Stimulated activated CD8-positive, alpha-beta memory T cell treated with anti-CD3 and anti-CD28 coated beads, Interleukin-7, amount 100 ng/mL, for 48 hours (primary cell): ENCODE results near the gene NPL.

Source experiments
- DNase-seq, 2 donors: peaks; one replicate each; pipeline ENCODE4 v3.0.0-alpha.2; 2020; ENCODE audit warnings: low read depth in 1 of 2; ENCODE audit errors: extremely low read depth in 1 of 2

Gene NPL

GRCh38 chr1:182789138-182790076 is at the start of gene NPL:
Gene NPL (plus strand): TSS chr1:182789773. CDS start chr1:182794372, 4,599 bp downstream.
- peak; percentile 56 to 69 for DNase-seq

- no peak for DNase-seq
These were observed 49.5 kb upstream of the NPL start for GRCh38 chr1:182740120-182740519.

GRCh38 chr1:182742780-182743179 is 46.8 kb upstream of the NPL start:
- DNase-seq: no peak

GRCh38 chr1:182752077-182752988 is 37.2 kb upstream of the NPL start:
- no peak for DNase-seq

- DNase-seq: no peak
These were observed 35.5 kb upstream of the NPL start for GRCh38 chr1:182754087-182754486.

GRCh38 chr1:182754543-182755314 is 34.8 kb upstream of the NPL start:
- DNase-seq: no peak

- DNase-seq: no peak
These were observed 33.9 kb upstream of the NPL start for GRCh38 chr1:182755632-182756031.

- no peak for DNase-seq
These were observed 33.1 kb upstream of the NPL start for GRCh38 chr1:182756423-182756822.

GRCh38 chr1:182761396-182762395 is 27.9 kb upstream of the NPL start:
- DNase-seq: no peak

GRCh38 chr1:182762536-182762935 is 27.0 kb upstream of the NPL start:
- DNase-seq: no peak

GRCh38 chr1:182764029-182764727 is 25.4 kb upstream of the NPL start:
- DNase-seq: no peak

GRCh38 chr1:182765391-182765790 is 24.2 kb upstream of the NPL start:
- DNase-seq: no peak

- DNase-seq: no peak
These were observed 23.5 kb upstream of the NPL start for GRCh38 chr1:182766050-182766449.

GRCh38 chr1:182766881-182767645 is 22.5 kb upstream of the NPL start:
- DNase-seq: no peak

- no peak for DNase-seq
These were observed 20.6 kb upstream of the NPL start for GRCh38 chr1:182768963-182769362.

- DNase-seq: no peak
These were observed 19.3 kb upstream of the NPL start for GRCh38 chr1:182770232-182770631.

- no peak for DNase-seq
These were observed 18.2 kb upstream of the NPL start for GRCh38 chr1:182771187-182771984.
